Muscle layer of duodenum (tissue), 2 donors: Measurements from ENCODE around the gene FAM25G.
"Not testable (repeated sequence)": the region's sequence is repeated elsewhere in the genome, so short reads cannot be mapped to it uniquely, and the experiment has no call there.

Experiments used
- H3K27ac ChIP-seq: one replicate; pipeline ENCODE4 v1.7.0; 2013; ENCODE audit warnings: mild to moderate bottlenecking, low read length
- H3K27me3 ChIP-seq: one replicate; pipeline ENCODE4 v1.7.0; 2013; ENCODE audit warnings: low read depth, mild to moderate bottlenecking, control low read depth, low read length
- H3K36me3 ChIP-seq, 2 donors: one replicate each; pipeline ENCODE4 v1.7.0; 2013; ENCODE audit warnings: low read length in 2 of 2, control low read depth in 1 of 2, mild to moderate bottlenecking in 1 of 2; ENCODE audit not compliant: insufficient read depth in 2 of 2, control insufficient read depth in 1 of 2
- H3K4me1 ChIP-seq, 2 donors: one replicate each; pipeline ENCODE4 v1.7.0; 2013; ENCODE audit warnings: low read length in 2 of 2, mild to moderate bottlenecking in 2 of 2, control low read depth in 1 of 2, moderate library complexity in 1 of 2; ENCODE audit not compliant: insufficient read depth in 2 of 2, control insufficient read depth in 1 of 2
- H3K4me3 ChIP-seq, 2 donors: one replicate each; pipeline ENCODE4 v1.7.0; 2013; ENCODE audit warnings: low read length in 2 of 2, low read depth in 1 of 2, mild to moderate bottlenecking in 1 of 2
- H3K9me3 ChIP-seq, 2 donors: one replicate each; pipeline ENCODE4 v1.7.0; 2013; ENCODE audit warnings: low read length in 2 of 2, control low read depth in 1 of 2, mild to moderate bottlenecking in 1 of 2; ENCODE audit not compliant: control insufficient read depth in 1 of 2
- donor health status: healthy.

FAM25G gene

DNA sequence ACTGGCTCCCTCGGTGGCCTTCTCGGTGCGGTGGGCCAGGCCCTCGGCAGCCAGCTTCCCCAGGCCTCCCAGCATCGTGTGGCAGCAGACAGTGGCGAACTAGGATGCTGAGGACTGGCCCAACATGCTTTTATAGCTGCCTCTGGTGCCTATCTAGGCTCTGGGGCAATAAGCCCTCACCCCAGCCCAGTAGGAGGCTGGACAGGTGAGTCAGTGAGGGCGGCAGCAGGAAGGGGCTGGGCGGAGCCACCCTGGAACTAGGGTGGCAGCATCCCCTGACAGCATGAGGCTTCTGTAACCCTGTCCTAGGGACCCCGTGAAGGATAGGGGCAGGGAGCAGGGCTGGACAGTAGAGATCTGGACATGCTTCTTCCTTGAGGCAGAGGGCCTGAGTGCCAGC is at the start of gene FAM25G:
FAM25G (minus strand) TSS at position 101 of the 400 bp plus-strand sequence; CDS start at position 75, 26 bp downstream.
- not testable (repeated sequence) for H3K27me3 ChIP-seq, H3K4me1 ChIP-seq, H3K36me3 ChIP-seq, H3K27ac ChIP-seq, H3K4me3 ChIP-seq, H3K9me3 ChIP-seq

DNA sequence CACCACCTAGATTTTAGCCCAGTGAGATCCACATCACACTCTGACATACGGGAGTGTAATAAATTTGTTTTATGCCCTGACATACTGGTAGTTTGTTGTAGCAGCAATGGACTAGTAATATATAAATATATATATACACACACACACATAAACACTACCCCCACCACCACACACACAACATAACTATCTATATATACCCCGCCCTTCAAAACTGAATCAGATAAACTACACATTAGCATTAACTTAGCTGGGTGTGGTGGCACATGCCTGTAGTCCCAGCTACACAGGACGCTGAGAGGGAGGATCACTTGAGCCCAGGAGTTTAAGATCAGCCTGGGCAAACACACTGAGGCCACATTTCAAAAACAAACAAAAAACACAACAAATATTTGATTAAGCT is 44.9 kb upstream of the FAM25G start:
- H3K4me1 ChIP-seq, H3K27me3 ChIP-seq, H3K9me3 ChIP-seq, H3K4me3 ChIP-seq, H3K36me3 ChIP-seq, H3K27ac ChIP-seq: not testable (repeated sequence)

DNA sequence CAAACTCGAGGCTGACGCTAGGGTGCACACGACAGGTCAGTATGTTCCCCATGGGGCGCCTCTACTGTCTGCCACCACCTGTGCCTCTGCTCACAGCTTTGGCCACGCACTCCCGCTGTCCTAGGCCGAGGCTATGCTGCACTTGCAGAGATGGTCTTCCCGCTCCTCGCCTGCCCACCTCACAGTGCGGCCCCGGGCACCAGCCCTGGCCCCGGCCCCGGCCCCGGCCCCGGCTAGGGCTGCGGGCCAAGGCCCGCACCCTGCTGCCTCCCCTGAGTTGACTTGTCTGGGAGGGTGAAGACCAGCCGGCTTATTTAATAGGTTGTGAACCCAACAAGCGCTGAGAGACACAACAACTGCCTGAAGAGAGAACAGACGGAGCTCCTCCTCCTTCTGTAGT is 32.0 kb upstream of the FAM25G start, which contains the start of gene AGAP9:
AGAP9 (minus strand) TSS at position 164 of the 400 bp plus-strand sequence; CDS start at position 52, 112 bp downstream.
- not testable (repeated sequence) for H3K4me3 ChIP-seq, H3K9me3 ChIP-seq, H3K36me3 ChIP-seq, H3K27ac ChIP-seq, H3K4me1 ChIP-seq, H3K27me3 ChIP-seq

DNA sequence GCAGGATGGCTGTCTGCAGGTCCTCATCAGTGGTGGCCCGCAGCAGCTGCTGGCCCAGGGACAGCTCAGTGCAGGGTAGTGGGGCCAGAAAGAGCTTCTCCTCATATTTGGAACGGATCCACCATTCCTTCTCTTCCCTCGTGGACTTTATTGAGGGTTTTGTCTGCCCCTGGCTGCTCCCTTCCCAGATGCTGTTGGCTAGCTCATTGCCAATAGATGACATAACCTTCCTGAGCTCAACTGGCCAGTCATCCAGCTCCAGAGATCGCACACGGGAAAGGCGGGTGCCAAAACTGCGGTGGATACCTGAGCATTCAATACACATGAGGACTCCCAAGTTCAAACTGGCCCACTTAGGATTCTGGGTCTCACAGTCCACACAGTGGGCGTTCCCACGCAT is 10.8 kb upstream of the FAM25G start:
- not testable (repeated sequence) for H3K36me3 ChIP-seq

DNA sequence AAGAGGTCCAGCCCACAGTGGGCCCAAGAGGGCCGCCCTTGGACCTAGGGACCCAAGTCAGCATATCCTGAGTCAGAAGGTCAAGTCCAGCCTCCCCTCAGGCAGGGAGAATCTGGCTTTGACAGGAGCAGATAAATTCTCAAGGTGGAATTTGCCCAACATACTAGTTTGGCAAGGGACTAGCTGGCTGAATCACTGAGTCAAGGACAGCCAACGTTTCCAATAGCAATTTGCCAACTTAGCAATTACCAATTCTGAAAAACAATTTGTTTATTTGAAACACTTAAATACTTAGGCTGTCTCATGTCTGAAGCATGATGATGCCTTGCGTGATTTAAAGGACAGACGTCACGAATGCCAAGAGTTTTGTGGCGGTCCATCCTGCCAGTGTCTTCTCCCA is 2.7 kb upstream of the FAM25G start:
- H3K4me3 ChIP-seq, result not testable (repeated sequence)

More for the DNA sequence above, 10.8 kb upstream of the FAM25G start:
- H3K9me3 ChIP-seq, H3K4me3 ChIP-seq, H3K27me3 ChIP-seq, H3K27ac ChIP-seq, H3K4me1 ChIP-seq: not testable (repeated sequence)

DNA sequence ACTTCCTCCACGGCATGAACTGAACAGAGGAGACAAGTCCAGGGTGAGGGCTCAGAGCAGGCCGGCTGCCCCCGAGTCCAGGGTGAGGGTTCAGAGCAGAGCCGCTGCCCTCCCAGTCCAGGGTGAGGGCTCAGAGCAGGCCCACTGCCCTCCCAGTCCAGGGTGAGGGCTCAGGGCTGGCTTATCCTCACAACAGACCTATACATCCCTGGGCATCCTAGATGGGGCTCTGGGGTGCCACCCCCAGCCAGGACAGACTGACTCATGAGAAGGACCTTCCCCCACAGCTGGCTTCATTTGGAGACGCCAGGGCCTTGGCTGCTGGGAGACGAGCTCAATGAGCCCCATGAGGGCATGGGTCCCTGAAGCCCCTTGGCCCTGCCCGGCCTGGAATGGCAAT is 1.9 kb downstream of the FAM25G start:
- not testable (repeated sequence) for H3K4me3 ChIP-seq, H3K9me3 ChIP-seq, H3K36me3 ChIP-seq, H3K27me3 ChIP-seq, H3K4me1 ChIP-seq, H3K27ac ChIP-seq

More for the DNA sequence above, 2.7 kb upstream of the FAM25G start:
- not testable (repeated sequence) for H3K9me3 ChIP-seq, H3K4me1 ChIP-seq, H3K27me3 ChIP-seq, H3K36me3 ChIP-seq, H3K27ac ChIP-seq

DNA sequence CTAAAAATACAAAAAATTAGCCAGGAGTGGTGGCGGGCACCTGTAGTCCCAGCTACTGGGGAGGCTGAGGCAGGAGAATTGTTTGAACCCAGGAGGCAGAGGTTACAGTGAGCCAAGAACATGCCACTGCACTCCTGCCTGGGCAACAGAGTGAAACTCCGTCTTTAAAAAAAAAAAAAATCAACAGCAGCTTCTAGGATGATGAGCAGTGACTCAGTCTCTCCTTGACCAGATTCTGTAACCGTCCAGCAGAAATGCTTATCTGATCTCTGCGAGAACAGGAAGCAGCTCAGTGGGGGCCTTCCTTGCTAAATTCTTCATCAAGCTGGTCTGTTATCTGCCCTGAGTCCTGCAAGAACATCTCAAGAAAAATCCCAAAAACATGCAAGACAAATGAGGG is 5.6 kb downstream of the FAM25G start:
- not testable (repeated sequence) for H3K4me1 ChIP-seq, H3K27me3 ChIP-seq, H3K27ac ChIP-seq, H3K9me3 ChIP-seq, H3K36me3 ChIP-seq, H3K4me3 ChIP-seq

DNA sequence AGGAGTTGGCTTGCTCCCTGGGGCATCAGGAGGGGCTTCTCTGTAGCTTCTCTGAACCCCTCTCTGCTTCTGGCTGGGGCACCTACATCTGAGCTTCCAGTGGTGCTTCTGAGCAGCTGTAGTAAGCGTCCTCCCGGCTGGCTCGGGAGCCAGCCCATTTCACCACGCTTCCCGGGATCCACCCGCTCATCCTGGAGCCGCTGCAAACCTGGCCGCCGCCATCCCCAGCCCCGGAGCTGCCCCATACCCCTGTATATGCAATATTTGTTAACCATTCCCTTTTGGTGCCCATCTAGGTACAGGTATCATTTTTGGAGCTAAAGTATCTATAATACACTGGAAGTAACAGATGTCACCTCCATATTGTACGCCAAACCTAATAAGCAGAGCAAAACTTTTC is 6.7 kb downstream of the FAM25G start:
- not testable (repeated sequence) for H3K27me3 ChIP-seq

DNA sequence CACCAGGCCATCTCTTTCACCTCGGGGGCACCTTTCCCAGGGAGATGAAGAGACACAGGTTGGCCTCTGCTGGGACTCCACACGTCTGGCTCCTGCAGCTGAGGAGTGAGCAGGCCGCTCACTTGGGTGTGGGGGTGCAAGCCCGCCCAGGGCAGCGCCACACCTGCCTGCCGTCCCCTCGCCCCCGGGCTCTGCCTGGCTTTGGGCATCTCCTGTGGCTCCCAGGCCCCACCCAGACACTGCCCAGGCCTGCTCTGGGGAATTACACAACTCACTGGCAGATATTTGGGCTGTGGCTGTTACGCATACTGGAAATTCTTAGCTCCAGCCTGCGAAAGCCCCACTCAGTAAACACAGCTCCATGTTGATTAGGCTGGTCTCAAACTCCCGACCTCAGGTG is 7.6 kb downstream of the FAM25G start, which contains the start of gene ANXA8:
ANXA8 (minus strand) TSS at position 193 of the 400 bp plus-strand sequence; CDS start at position 11, 182 bp downstream.
- H3K27ac ChIP-seq, H3K27me3 ChIP-seq, H3K9me3 ChIP-seq, H3K36me3 ChIP-seq, H3K4me1 ChIP-seq, H3K4me3 ChIP-seq: not testable (repeated sequence)

More for the DNA sequence above, 6.7 kb downstream of the FAM25G start:
- not testable (repeated sequence) for H3K36me3 ChIP-seq, H3K27ac ChIP-seq, H3K4me3 ChIP-seq, H3K4me1 ChIP-seq, H3K9me3 ChIP-seq

DNA sequence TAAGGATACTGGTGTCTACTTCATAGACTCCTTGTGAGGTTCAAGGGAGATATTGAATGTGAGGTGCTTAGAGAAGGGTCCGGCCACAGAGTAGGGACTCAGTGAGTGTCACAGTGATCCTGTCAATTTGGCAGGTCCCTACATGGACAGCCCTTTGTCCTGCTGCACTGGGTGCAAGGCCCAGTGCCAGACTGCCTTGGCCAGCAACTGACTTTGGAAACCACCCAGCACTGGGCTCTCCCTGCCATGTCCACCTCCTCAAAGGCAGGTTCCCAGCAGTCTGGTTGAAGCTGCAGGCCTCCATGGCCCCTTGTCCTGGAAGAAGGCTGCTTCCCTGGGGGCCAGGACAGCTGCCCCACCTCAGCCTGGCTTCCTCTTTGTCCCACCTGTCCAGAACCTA is 9.1 kb downstream of the FAM25G start:
- H3K27ac ChIP-seq, H3K27me3 ChIP-seq, H3K4me3 ChIP-seq: not testable (repeated sequence)

DNA sequence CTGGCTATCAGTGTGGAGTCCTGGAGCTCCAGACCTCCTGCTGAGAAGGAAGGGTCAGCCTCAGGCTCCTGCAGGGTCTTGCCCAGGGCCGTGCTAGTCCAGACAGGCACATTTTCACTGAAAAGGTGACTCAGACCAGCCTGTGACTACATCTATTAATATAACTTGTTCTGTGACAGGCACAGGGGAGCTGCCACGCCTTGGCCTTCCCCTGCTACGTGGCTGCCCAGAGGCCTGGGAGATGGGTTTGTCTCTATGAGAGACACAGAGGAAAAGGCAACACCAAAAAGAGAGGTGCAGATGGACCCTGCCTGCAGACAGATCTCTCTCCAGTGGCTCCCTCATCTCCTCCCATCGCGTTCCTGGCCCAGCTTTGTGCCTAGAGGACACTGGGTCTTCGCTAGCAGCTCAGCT is 9.7 kb downstream of the FAM25G start:
- not testable (repeated sequence) for H3K9me3 ChIP-seq, H3K36me3 ChIP-seq, H3K4me3 ChIP-seq, H3K27me3 ChIP-seq, H3K4me1 ChIP-seq, H3K27ac ChIP-seq

More for the DNA sequence above, 9.1 kb downstream of the FAM25G start:
- not testable (repeated sequence) for H3K4me1 ChIP-seq, H3K9me3 ChIP-seq, H3K36me3 ChIP-seq

DNA sequence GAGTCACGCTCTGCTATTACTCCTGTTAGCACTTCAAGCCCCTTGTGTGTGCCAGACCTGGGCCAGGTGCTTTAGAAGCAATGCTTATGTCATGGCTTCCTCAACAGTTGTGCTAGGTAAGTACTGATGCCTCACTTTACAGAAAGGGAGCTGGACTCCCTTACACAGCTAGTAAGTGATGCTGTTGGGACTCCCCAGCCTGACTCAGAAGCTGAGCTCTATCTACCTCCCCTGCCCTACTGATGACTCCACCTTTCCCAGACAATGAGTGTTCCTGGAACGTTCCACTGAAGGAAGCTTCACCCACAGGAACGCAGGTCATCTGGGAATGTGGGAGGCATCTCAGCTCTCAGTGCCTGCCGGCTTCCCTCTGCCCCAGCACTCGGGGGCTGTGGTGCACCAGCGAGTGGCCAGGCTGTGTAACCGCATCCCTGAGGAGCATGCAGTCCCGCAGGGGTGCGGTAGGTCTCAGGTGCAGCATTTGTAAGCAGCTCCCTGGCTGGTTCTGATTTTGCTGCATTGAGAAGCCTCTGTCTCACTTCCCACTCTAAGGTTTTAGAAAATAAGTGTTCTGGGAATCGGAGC is 10.2 kb downstream of the FAM25G start:
- H3K9me3 ChIP-seq, result not testable (repeated sequence)

More for the DNA sequence above, 10.2 kb downstream of the FAM25G start:
- H3K36me3 ChIP-seq, H3K4me3 ChIP-seq, H3K27ac ChIP-seq, H3K4me1 ChIP-seq, H3K27me3 ChIP-seq: not testable (repeated sequence)
